ENCODE data around the gene MARCHF6.
"Not testable (repeated sequence)": the region's sequence is repeated elsewhere in the genome, so short reads cannot be mapped to it uniquely, and the experiment has no call there.

The MARCHF6 gene

DNA sequence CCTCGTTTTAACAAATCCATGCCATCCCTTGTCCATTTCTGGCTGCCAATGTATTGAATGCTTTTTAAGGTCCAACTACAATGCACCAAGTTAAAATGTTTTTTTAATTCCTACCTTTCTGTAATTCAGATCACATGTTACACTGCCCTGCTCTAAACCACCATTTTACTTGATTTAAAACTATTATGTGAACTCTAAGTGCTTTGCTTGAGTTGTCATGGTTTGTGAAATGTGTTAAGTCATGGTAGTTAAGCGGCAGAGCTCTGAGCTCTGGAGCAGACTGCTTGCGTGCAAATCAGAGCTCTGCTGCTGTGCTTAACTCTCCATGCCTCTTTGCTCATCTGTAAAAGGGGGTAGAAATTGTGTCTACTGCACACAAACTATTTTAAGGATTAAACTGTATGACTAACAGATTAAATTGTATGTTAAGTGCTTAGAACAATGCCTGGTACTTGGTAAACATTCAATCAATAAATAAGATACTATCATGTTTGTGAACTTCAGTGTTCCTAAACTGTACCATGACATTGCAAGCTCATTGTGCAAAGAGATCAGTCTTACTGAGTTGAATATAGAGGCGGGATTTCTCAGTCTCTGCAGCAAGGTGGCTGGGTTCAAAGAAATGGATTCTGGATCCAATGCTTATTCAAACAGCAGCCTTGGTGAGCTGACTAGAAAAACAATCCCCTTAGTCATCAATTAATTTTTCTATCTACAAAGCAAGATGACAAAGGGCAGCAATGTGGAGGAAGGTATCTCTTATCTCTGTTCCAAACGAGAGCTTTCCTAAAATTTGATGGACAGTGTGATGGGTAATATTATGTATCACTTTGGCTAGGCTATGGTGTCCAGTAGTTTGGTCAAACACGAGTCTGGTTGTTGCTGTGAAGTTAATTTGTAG is 29.7 kb upstream of the MARCHF6 start:
- no peak for DNase-seq

DNA sequence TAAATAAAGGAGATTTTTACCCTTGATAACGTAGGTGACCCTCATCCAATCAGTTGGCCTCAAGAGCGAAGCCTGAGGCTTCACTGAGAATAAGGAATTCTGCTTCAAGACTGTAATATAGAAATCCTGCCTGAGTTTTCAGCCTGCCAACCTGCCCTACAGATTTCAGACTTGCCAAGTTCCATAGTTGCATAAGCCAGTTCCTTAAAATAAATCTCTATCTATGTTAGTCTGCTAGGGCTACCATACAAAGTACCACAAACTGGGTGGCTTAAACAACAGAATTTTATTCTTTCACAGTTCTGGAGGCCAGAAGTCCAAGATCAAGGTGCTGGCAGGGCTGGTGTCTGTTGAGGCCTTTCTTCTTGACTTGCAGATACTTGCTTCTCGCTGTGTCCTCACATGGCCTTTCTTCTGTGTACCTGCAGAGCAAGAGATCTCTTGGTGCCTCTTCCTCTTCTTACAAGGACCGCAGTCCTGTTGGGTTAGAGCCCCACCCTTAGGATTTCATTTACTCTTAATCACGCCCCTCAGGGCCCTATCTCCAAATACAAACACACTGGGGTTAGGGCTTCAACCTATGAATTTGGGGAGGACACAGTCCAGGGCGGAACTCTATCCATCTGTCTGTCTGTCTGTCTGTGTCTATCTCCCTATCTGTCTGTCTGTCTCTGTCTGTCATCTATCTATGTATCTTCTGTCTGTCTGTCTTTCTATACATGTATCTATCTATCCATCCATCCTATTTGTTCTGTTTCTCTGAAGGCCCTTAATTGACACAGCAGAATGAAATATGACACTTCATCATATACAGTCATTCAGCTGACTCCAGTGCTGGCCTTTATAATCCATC is 28.8 kb upstream of the MARCHF6 start:
- no peak for DNase-seq

DNA sequence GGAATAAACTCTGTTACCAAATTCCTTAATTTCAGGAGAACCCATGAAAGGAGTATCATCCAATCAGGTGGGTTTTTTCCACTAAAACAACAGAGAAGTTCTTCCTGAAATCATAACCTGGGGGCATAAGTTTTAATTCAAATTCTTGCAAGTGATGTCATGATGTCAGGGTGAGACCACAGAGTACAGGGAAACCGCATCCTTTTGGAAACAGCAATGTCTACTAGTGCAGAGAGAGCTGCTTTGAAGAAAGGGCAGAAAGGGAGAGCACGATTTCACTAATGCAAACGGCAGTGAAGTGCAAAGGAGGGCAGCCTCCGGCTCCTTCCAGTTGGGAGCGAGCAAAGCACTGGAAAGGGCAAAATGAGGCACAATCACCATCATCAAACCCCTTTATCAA is 25.2 kb upstream of the MARCHF6 start:
- DNase-seq = no peak

DNA sequence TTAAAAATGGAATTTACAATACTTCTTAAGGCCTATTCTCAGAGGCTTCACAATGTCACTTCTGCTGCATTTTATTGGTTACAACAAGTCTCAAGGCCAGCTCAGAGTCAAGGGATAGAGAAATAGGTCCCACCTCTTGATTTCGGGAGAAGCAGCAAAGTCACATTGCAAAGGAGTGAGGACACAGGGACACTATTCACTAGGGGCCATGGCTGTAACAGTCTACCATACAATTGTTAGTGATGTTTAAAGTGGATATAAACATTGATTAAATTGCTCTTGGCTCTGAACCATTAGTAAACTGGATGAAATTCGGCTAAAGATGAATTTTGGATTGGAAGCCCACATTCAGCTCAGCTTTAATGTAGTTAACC is 24.1 kb upstream of the MARCHF6 start:
- DNase-seq = no peak

DNA sequence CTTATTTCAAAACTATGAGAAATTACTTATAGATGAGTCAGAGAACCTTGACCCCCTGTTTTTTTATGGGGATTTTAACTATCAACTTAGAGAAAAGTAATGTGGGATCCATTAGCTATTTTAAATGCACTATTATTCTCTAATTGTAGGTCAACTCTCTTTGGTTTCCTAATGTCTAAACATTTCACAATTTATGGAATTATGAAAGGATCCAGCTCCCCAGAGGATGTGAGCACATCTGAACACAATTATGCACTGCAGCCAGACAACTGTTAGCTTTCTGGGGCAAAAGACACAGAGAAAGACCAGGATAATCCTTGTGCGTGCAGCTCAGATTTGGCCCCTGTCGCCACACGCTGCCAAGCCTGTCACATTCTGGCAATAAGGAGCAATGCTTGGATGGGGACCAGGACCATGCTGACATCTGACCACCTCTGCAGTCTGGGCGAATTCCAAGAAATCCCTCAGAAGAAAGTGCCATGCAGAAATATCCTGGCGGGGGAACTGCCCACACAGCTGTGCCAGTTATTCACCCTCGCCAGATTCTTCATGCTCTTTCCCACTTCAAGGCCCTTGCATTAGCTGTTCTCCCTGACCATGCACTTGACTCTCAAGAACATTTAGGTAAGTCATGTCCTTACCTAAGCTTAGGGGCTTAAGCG is 23.5 kb upstream of the MARCHF6 start:
- DNase-seq = no peak

DNA sequence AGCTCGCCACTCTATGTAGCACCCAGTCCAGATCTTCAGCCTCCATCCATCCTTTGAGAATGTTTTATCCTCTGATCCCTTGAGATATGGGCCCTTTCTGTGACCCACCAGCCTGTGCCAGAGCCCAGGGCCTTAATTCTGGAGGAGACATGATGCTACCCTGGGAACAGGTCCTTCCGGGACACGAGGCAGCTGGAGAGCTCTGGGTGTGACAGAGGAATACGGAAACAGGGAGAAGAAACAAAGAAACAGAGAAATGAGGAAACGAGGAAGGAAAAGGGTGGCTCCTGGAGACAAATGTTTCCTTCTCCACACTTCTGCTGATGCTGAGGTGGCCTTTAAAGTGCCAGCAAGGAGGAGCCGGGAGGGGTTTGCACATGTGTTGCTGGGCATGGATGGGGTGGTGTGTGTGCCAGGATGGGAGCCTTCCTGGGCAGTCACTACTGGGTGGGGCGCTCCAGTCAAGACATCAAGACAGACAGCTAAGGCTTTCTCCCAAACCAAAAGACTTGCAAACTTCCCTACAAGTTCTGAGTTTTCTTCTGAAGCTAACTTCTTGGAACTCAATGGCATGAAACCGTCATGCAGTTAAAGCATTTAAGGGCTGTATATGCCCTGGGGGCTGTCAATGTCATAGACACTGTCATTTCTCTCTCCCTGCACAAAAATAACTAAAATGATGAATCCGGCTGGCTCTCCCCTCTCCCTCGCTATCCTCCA is 22.8 kb upstream of the MARCHF6 start:
- no peak for DNase-seq

DNA sequence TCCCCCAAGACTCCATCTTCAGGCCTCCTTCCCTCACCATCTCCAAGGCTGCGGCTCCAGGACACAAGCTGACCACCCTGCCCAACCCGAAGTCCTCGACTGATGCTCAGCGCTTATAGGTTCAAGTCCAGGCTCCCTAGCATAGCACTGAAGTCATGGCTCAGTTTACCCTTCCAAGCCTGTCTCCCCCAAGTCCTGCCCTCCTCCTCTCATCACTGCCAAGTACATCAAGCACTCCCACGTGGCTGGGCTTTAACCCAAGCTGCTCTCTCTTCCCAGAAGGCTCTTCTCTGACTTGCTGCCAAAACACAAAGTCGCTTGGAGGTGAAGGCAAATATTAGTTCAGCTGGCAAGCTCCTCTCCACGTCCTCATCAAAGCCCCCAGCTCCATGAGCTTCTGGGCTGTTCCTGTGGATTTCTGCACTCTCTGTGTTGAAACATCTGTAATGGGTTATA is 22.1 kb upstream of the MARCHF6 start:
- no peak for DNase-seq

DNA sequence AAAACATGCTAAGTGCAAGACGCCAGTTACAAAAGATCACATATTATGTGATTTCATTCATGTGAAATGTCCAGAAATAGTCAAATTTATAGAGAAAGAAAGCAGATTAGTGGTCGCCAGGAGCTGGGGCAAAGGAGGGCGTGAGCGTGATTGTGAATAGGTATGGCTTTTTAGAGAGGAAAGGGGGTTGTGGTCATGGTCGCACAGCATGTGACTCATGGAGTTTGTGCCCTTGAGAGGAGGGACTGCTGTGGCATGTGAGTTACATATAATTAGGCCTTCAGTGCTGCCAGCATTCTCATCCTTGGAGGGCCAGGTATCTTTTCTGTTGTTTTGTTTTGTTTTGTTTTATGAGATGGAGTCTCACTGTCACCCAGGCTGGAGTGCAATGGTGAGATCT is 21.2 kb upstream of the MARCHF6 start:
- DNase-seq = no peak

DNA sequence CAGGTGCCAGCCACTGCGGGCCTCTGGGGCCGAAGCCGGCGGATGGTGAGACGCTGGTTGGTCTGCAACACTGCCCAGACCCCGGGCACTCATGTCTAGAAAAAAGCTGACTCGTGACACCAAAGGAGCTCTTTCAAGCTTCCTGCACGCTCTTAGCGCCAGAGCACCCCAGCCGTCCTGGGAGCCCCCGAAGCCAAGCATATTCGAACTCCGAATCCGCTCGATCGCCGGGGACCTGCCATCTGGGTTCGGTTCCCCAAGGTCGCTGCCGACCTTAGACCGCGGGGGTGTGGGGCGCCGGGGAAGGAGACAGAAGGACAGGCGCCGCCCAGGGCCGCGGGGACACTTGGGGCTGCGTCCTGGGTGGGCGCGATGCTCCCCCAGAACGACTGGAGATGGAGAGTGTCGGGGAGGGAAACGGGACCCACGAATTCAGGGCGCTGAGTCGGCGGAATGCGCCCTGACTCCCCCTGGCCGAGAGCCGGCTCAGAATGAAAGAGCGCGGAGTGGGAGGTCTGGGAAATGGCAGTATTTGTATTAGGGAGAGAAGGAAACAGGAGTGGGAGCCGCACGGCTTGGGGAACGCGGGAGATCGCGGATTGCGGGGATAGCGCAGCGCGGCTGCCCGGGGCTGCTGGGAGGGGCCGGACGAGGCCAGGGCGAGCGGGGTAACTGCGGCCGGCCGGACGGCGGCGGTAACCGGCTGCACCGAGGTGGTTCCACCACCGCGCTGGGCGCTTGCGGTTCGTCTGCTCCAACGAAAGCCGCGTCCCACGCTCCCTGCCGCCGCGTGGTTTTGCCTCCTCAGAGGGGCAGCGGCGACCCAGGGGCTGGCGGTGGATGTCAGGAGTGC is 20.1 kb upstream of the MARCHF6 start:
- no peak for DNase-seq

DNA sequence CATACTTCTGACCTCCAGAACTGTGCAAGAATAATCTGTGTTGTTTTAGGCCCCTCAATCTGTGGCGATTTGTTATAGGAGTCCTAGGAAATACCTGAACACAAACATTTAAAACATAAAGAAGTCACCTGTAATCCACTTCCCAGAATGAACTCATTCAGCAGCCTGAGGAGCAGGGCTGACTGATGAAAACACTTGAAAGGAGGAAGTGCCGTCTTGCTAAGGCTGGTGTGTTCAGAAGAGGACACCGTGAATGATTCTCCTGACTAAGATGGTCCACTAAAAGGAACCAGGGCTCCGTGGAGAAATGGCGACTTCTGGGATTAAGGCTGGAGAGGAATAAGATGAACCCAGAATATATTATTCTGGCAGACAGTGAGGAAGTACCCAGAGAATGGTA is 18.7 kb upstream of the MARCHF6 start:
- no peak for DNase-seq

DNA sequence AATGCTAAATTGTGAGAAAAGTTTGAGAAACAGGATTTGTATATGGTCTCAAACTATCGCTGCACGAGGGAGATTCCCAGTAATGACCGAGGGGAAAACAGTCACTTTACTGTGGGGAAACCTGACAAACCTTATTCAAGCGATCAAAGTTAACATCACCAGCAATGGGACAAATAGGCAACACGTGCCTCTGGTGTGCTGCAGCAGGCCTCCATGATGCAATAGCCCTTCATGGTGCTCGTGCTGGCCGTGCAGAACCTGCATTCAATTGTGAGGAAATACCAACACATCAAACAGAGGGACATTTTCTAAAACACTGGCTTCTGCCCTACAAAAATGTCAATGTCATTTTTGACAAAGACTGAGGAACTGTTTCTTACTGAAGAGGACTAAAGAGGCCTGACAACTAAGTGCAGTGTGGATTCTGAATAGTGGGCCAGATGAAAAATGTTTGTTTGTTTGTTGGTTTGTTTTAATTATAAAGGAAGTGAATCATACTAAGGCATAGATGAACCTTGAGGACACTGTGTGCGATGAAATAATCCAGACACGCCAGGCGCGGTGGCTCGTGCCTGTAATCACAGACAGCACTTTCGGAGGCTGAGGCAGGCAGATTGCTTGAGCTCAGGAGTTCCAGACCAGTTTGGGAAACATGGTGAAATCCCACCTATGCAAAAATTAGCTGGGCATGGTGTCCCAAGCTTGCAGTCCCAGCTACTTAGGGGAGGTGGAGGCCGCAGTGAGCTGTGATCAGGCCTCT is 17.6 kb upstream of the MARCHF6 start:
- DNase-seq = no peak

DNA sequence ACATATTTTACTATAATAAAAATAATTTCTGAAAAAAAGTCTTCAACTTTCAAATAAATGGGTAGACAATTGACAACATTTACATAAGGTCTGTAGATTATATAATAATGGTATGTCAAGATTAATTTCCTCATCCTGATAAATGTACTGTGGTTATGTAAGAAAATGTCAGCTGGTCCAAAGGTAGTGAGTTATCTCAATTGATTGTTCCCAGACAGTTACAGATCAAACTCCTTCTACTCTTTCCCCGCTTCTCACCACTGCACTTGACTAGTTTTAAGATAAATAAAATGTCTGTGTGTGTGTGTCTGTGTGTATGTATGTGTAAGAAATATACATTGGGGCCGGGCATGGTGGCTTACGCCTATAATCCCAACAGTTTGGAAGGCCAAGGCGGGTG is 16.4 kb upstream of the MARCHF6 start:
- no peak for DNase-seq

DNA sequence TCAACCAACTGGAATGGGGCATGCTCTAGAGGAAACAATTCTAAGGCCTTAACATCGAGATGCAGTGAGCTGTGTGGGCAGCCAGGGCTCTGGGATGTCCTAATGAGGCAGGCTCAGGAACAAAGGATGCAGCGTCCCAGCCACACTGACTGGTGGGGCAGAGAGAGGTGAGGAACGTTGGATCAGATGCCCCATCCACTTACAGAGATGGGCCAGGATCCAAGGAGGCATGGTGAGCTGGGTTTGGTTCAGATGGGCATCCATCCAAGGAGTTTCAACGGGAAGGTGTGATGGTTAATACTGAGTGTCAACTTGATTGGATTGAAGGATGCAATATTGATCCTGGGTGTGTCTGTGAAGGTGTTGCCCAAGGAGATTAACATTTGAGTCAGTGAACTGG is 15.5 kb upstream of the MARCHF6 start:
- no peak for DNase-seq

DNA sequence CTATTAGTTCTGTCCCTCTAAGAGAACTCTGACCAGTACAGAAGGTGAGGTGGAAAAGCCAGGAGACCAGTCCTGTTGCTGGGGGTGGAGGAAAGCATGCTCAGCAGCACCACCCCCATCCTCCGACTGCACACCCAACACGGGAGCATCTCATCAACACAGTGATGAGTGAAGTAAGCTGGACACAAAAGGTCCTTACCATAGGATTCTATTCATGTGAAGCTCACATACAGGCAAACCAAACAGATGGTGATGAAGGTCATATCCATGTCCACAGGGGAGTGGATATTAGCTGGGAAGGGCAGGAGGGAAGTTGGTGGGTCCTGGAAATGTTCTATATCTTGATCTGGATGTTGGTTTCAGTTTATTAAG is 14.8 kb upstream of the MARCHF6 start:
- DNase-seq = no peak

DNA sequence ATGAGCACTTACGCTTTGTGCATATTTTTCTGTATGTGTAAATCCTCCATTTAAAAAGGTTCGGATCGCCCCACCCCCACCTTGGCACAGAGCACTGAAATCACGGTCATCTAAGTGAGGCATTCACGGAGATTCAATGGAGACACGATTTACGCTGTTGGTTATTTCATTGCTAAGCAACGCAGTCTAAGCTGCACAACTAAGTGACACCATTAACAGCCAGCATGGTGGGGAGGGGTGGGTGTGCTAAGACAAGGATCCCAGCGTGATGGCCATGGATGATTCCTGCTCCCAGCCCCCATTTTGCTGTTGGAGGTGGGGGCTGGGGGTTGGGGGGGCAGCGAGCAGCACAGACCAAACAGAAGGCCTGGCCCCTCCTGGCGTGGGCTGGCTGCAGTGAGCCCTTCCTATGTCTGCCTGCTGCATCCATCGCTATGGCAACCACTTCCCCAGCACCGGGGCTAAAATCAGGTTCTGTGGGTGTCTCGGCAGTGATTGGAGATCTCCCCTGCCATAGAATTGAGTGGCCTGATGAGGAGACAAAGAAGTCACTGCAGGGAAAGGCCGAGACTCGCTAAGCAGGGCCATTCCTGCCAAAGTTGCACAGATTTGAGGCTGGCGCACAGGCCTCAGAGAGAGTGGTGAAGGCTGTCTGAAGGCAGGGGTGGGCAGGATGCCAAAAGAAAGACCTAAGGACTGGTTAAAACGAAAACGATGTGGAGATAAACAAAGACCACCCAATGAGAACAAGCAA is 14.3 kb upstream of the MARCHF6 start:
- no peak for DNase-seq

DNA sequence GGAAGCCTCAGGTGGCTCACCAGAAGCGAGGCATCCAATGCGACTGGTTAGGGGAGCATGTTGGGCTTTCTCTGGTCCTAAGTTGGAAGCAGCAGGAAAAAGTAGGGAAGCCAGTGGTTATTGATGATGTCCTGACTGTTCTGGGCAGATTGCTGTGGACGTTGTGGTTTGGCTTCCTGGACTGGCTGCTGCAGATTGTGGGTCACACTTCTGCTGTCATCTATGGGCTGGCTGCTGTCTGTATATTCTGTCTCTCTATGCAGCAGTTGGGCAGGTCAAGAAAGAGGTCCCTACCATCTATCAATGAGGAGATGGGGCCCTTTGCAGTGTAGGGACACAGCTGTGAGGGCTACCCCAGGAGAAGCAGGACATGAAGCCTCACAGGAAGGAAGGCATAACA is 13.5 kb upstream of the MARCHF6 start:
- DNase-seq = no peak

DNA sequence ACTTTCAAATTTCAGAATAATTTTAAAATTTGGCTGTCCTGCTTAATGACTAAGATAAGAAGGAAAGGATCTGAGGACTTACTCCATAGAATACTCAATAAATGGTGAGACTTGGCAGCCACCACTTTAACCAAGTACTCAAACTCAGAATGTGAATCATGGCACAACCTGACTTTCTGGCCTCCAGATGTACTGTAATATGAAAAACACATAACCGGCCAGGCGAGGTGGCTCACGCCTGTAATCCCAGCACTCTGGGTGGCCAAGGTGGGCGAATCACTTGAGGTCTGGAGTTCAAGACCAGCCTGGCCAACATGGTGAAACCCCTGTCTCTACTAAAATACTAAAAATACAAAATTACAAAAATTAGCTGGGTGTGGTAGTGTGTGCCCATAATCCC is 10.0 kb upstream of the MARCHF6 start:
- DNase-seq = no peak

DNA sequence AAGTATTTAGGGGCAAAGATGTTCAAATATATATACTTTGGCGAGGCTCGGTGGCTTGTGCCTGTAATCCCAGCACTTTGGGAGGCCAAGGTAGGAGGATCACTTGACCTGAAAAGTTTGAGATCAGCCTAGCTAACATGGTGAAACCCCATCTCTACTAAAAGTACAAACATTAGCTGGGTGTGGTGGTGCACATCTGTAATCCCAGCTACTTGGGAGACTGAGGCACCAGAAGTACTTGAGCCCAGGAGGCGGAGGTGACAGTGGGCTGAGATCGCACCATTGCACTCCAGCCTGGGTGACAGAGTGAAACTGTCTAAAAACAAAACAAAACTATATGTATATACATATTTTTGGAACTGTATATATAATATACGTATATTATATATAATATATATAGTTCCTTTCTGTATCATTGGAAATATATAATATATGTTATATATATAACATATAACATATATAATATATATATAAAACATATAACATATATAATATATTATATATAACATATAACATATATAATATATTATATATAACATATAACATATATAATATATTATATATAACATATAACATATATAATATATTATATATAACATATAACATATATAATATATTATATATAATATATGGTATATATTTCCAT is 8.9 kb upstream of the MARCHF6 start:
- not testable (repeated sequence) for DNase-seq

DNA sequence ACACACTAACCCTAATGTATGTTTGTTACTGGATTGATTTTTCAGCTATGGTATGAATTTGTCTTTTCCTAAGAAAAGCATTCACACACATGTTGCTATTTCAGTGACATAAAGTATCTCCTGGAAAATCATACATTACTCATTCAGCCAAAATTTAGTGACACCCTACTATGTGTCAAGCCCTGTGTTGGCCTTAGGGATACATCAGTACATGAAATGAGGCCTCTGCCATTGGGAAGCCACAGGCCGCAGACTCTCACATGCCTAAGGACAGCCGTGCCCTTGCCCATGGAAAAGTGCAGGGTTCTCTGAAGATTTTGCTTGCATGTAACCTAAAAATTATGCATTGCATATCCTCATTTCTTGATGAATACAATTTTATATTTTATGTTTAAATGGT is 5.2 kb upstream of the MARCHF6 start:
- no peak for DNase-seq

Data from stimulated activated CD4-positive, alpha-beta T cell treated with anti-CD3 and anti-CD28 coated beads, Interleukin-4, amount 100 ng/mL, for 24 hours (primary cell).